Loucy (cell line): ENCODE results near the gene DNAJC1.

Source experiments
- H2AFZ ChIP-seq: fragments of 200-600 bp; sonication (generic); 2 replicates; pipeline ENCODE4 v1.6.0; 2016; ENCODE audit warnings: antibody characterized with exemption, mild to moderate bottlenecking, low read length, moderate library complexity
- H3F3A ChIP-seq: fragments of 200-600 bp; 2 replicates; pipeline ENCODE4 v1.6.0; 2016; ENCODE audit warnings: antibody characterized with exemption, low read depth, mild to moderate bottlenecking
- H3K27me3 ChIP-seq: fragments of 200-600 bp; sonication (generic); 2 replicates; pipeline ENCODE4 v1.6.1; 2014; ENCODE audit warnings: low read length, mild to moderate bottlenecking; ENCODE audit not compliant: insufficient read depth, poor library complexity, severe bottlenecking
- H3K36me3 ChIP-seq: fragments of 200-600 bp; sonication (generic); 2 replicates; pipeline ENCODE4 v1.6.1; 2016; ENCODE audit warnings: low read length; ENCODE audit not compliant: insufficient read depth
- H3K4me1 ChIP-seq: fragments of 200-600 bp; sonication (generic); 2 replicates; pipeline ENCODE4 v1.5.1; 2014; ENCODE audit warnings: low read length, mild to moderate bottlenecking; ENCODE audit not compliant: insufficient read depth, poor library complexity, severe bottlenecking
- H3K4me2 ChIP-seq: fragments of 200-600 bp; sonication (generic); 2 replicates; pipeline ENCODE4 v1.6.0; 2014; ENCODE audit warnings: antibody characterized with exemption, low read length, low read depth, mild to moderate bottlenecking; ENCODE audit not compliant: poor library complexity, severe bottlenecking
- H3K4me3 ChIP-seq: fragments of 200-600 bp; sonication (generic); 2 replicates; pipeline ENCODE4 v1.5.1; 2014; ENCODE audit warnings: low read length, mild to moderate bottlenecking, mixed read lengths; ENCODE audit not compliant: poor library complexity, severe bottlenecking
- H3K79me2 ChIP-seq: fragments of 200-600 bp; sonication (generic); 2 replicates; pipeline ENCODE4 v1.6.1; 2014; ENCODE audit warnings: low read length; ENCODE audit not compliant: insufficient read depth
- H3K9ac ChIP-seq: fragments of 200-600 bp; sonication (generic); 2 replicates; pipeline ENCODE4 v1.6.0; 2014; ENCODE audit warnings: mild to moderate bottlenecking, low read depth, low read length, moderate library complexity; ENCODE audit not compliant: poor library complexity, severe bottlenecking
- H3K9me2 ChIP-seq: fragments of 200-600 bp; sonication (generic); replicated peaks from 2 replicates; pipeline ENCODE4 v1.6.1; 2016; ENCODE audit warnings: low read depth, low read length, mixed read lengths
- H3K9me3 ChIP-seq: fragments of 200-600 bp; sonication (generic); 2 replicates; pipeline ENCODE4 v1.6.1; 2014; ENCODE audit warnings: mild to moderate bottlenecking, antibody characterized with exemption, low read length, low read depth; ENCODE audit not compliant: insufficient read depth
- H4K20me1 ChIP-seq: fragments of 200-600 bp; sonication (generic); 2 replicates; pipeline ENCODE4 v1.6.0; 2014; ENCODE audit warnings: antibody characterized with exemption, low read length, mild to moderate bottlenecking; ENCODE audit not compliant: insufficient read depth, poor library complexity, severe bottlenecking
- CTCF ChIP-seq: fragments of 200-600 bp; sonication (generic); conservative IDR thresholded peaks from 2 replicates; pipeline ENCODE4 v1.5.1; 2014; ENCODE audit warnings: mild to moderate bottlenecking, antibody characterized with exemption, low read length
- EZH2phosphoT487 ChIP-seq: fragments of 200-600 bp; IDR thresholded peaks from 2 replicates; pipeline ENCODE4 v1.6.1; 2018; ENCODE audit warnings: antibody characterized with exemption, mild to moderate bottlenecking, moderate library complexity, borderline replicate concordance

The DNAJC1 gene

GRCh38 chr10:21831986-21832820 is 171.3 kb downstream of the DNAJC1 start:
- Histone ChIP-seq H3K4me2 (no peak overlapping the region), H3K9me2 (no peaks in the 10 kb centered on the region), H3K9me3 (peaks cover 29% of the 10 kb centered on the region), H3K4me3 (no peak overlapping the region), H3K27me3 (no peaks in the 10 kb centered on the region), H3F3A (no peaks in the 10 kb centered on the region), H3K36me3 (peaks cover 20% of the 10 kb centered on the region; the same call in 1 of the 2 replicates), H4K20me1 (no peaks in the 10 kb centered on the region), H3K79me2 (no peaks in the 10 kb centered on the region), H2AFZ (no peak overlapping the region), H3K4me1 (no peaks in the 10 kb centered on the region), H3K9ac (no peak overlapping the region)
- TF ChIP-seq CTCF = no peak
- no peak for TF ChIP-seq EZH2phosphoT487

GRCh38 chr10:21830037-21830436 is 173.5 kb downstream of the DNAJC1 start:
- no peak for TF ChIP-seq CTCF
- no peak for TF ChIP-seq EZH2phosphoT487
- H3K9me2 ChIP-seq = no peaks in the 10 kb centered on the region
- H3K4me3 ChIP-seq = no peak overlapping the region
- no peak overlapping the region for H3K9ac ChIP-seq
- no peaks in the 10 kb centered on the region for H3F3A ChIP-seq
- H3K4me2 ChIP-seq = no peak overlapping the region
- peaks cover 47% of the 10 kb centered on the region for H3K9me3 ChIP-seq
- H3K4me1 ChIP-seq = no peaks in the 10 kb centered on the region
- no peak overlapping the region for H2AFZ ChIP-seq
- no peaks in the 10 kb centered on the region for H3K79me2 ChIP-seq
- no peaks in the 10 kb centered on the region for H3K27me3 ChIP-seq
- peaks cover 34% of the 10 kb centered on the region; the same call in 1 of the 2 replicates for H3K36me3 ChIP-seq
- H4K20me1 ChIP-seq = no peaks in the 10 kb centered on the region

GRCh38 chr10:21827308-21827707 is 176.2 kb downstream of the DNAJC1 start:
- H3K9me3 ChIP-seq = peaks cover 38% of the 10 kb centered on the region
- no peak overlapping the region for H3K4me2 ChIP-seq
- H3K36me3 ChIP-seq = peaks cover 23% of the 10 kb centered on the region; the same call in 1 of the 2 replicates
- H3K9ac ChIP-seq = no peak overlapping the region
- TF ChIP-seq CTCF (no peak), EZH2phosphoT487 (no peak)
- H3K27me3 ChIP-seq = no peaks in the 10 kb centered on the region
- no peaks in the 10 kb centered on the region for H3F3A ChIP-seq
- H3K9me2 ChIP-seq = no peaks in the 10 kb centered on the region
- no peak overlapping the region for H3K4me3 ChIP-seq
- H3K4me1 ChIP-seq = no peaks in the 10 kb centered on the region
- H4K20me1 ChIP-seq = no peaks in the 10 kb centered on the region
- H2AFZ ChIP-seq = no peak overlapping the region
- no peaks in the 10 kb centered on the region for H3K79me2 ChIP-seq
